Choroid plexus epithelial cell (primary cell): ENCODE data around the gene KIRREL3.

Experiments used
- DNase-seq: peaks from one replicate; pipeline ENCODE4 v3.0.0-alpha.2; 2010; ENCODE audit warnings: low read depth
- H3K4me3 ChIP-seq: 2 replicates; pipeline ENCODE4 v1.5.1; 2011; ENCODE audit warnings: low read depth, mild to moderate bottlenecking, control low read depth, low read length, moderate library complexity
- CTCF ChIP-seq: conservative IDR thresholded peaks from 2 replicates; pipeline ENCODE4 v1.5.1; 2011; ENCODE audit warnings: low read depth, mild to moderate bottlenecking, control low read depth, inconsistent platforms, low read length, moderate library complexity

The KIRREL3 gene

DNA sequence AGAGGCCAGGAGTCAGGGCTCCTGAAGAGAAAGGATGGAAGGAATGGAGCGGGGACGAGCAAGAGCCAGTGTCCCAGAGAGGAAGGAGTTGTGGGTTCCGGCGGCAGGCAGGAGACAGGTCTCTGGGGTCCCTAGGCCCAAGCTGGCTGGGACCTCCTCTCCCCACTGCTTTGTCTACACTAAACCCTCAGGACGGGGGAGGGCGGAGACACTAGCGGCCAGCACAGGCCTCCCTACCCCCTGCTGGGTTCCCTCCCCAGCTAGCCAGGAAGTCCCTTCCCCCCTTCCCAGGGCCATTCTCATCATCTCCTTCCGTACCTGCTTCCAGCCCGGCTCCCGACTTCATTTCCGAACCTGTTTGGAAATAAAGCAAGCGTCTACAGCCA, 565.6 kb downstream of the KIRREL3 start:
- TF ChIP-seq CTCF: no peak
- DNase-seq: peak; percentile 43
- no peak overlapping the region for H3K4me3 ChIP-seq

GRCh38 chr11:126433989-126434949, 566.3 kb downstream of the KIRREL3 start:
- H3K4me3 ChIP-seq: no peak overlapping the region
- peak; percentile 12 for DNase-seq
- no peak for TF ChIP-seq CTCF

DNA sequence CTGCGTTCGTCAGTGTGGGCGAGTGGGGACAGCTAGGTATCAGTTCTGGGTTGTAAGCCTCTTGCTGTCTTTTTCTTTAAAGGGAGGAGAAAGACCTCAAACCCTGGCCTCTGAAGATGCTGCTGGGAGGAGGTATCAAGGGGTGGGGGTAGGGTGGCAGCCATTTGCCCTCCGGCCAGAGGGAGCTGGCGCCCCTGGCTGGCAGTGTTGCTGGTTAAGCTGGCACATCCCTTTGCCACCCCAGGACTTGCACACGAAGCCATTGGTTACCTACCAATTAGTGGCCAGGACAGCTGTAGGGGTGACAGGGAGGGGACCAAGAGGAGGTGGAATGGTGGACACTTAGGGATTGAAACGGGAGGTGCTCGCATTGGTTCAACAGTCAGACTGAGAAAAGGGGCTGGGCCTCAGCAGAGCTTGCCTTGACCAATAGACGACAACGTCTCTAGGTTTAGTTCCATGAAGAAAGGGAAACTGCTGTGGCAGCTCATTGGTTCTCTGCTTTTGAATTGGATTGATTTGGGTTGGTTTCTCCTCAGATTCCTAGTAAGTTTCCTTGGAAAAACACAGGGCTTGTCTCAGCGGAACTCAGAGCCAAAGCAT, 567.2 kb downstream of the KIRREL3 start:
- no peak for TF ChIP-seq CTCF
- no peak for DNase-seq

DNA sequence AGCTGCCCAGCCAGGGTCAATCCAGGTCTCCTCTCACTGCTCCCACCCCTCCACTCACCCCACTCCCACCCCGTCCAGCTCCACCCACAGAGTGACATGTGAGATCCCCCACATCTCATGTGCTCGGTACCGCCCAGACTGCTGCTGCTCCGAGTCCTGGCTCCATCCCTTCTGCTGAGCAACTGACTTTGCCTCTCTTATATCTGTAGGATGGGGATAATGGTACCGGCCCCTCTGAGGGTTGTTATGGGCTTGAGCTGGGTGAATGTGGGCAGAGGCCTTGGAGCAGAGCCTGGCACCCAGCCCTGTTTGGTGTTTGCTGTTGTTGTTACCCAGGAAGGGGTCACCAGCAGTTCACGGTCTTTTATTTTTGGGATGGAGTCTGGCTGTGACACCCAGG, 568.0 kb downstream of the KIRREL3 start:
- no peak overlapping the region for H3K4me3 ChIP-seq
- TF ChIP-seq CTCF: no peak
- no peak for DNase-seq

More for the DNA sequence above, 567.2 kb downstream of the KIRREL3 start:
- H3K4me3 ChIP-seq: no peak overlapping the region

DNA sequence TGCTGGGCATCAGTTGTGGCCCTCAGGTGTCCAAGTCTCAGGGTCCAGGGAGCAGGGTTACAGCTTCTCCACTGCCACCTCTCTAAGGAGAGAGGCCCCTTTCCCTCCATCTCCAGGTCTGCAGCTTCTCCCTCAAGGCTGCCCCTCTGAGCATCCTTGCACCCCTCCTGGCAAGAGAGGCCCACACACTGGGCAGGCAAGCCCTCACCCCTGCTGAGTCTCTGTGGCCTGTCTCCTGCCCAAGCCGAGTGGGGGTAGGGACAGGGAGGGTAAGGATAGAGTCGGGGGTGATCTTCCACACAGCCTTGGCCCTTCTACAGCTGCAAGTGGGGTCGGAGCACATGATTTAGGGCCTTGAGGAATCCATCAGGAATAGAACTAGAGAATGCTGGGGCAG, 568.5 kb downstream of the KIRREL3 start:
- H3K4me3 ChIP-seq: no peak overlapping the region
- no peak for DNase-seq
- no peak for TF ChIP-seq CTCF

GRCh38 chr11:126431401-126432064, 569.0 kb downstream of the KIRREL3 start:
- peak; percentile 58 for DNase-seq
- no peak for TF ChIP-seq CTCF
- H3K4me3 ChIP-seq: no peak overlapping the region
